Measurements from ENCODE around the gene OXT. TPM values are rescaled to one million over a fixed set of nuclear protein-coding genes. Genes with fewer than 3 reads are reported as not detected.

Gene OXT
- total and polyA plus RNA-seq, 4 donors: 0.75 to 41.6 (median 4.3) TPM

- no peak for TF ChIP-seq NR2F2 (IDR thresholded peaks at IDR 0.05)
- no peak for TF ChIP-seq RAD21 (IDR thresholded peaks at IDR 0.05)
- TF ChIP-seq JUND (IDR thresholded peaks at IDR 0.05): no peak
- TF ChIP-seq GABPA (IDR thresholded peaks at IDR 0.05 in 1 of 2, conservative IDR thresholded peaks at IDR 0.05 in 1 of 2): no peak
- no peak for TF ChIP-seq TAF1 (conservative IDR thresholded peaks at IDR 0.05)
- TF ChIP-seq YY1 (IDR thresholded peaks at IDR 0.05): no peak
- TF ChIP-seq FOXA1 (IDR thresholded peaks at IDR 0.05): no peak
- no peak for TF ChIP-seq FOXA2 (IDR thresholded peaks at IDR 0.05)
- no peak for TF ChIP-seq ZBTB33 (IDR thresholded peaks at IDR 0.05)
- no peak for TF ChIP-seq ATF3 (IDR thresholded peaks at IDR 0.05)
- TF ChIP-seq SP1 (IDR thresholded peaks at IDR 0.05): no peak
- TF ChIP-seq REST (IDR thresholded peaks at IDR 0.05): no peak
- no peak for TF ChIP-seq EGR1 (IDR thresholded peaks at IDR 0.05; ENCODE audit: low read depth in 2 of 2)
- no peak for TF ChIP-seq RXRA (IDR thresholded peaks at IDR 0.05)
- TF ChIP-seq HNF4A (conservative IDR thresholded peaks at IDR 0.05): no peak
- no peak for TF ChIP-seq HNF4G (IDR thresholded peaks at IDR 0.05)
- TF ChIP-seq, protein P1, sequence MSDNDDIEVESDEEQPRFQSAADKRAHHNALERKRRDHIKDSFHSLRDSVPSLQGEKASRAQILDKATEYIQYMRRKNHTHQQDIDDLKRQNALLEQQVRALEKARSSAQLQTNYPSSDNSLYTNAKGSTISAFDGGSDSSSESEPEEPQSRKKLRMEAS (IDR thresholded peaks at IDR 0.05): no peak
- TF ChIP-seq, protein P2, sequence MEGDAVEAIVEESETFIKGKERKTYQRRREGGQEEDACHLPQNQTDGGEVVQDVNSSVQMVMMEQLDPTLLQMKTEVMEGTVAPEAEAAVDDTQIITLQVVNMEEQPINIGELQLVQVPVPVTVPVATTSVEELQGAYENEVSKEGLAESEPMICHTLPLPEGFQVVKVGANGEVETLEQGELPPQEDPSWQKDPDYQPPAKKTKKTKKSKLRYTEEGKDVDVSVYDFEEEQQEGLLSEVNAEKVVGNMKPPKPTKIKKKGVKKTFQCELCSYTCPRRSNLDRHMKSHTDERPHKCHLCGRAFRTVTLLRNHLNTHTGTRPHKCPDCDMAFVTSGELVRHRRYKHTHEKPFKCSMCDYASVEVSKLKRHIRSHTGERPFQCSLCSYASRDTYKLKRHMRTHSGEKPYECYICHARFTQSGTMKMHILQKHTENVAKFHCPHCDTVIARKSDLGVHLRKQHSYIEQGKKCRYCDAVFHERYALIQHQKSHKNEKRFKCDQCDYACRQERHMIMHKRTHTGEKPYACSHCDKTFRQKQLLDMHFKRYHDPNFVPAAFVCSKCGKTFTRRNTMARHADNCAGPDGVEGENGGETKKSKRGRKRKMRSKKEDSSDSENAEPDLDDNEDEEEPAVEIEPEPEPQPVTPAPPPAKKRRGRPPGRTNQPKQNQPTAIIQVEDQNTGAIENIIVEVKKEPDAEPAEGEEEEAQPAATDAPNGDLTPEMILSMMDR (IDR thresholded peaks at IDR 0.05; ENCODE audit: low read depth, low read length, missing input control): no peak
- H3K4me1 ChIP-seq (ENCODE audit: control insufficient read depth in 4 of 4, insufficient read depth in 4 of 4, low read length in 3 of 4): peaks cover 5 to 37% (median 24%) of the 10 kb centered on the region in 4 donors
- H3K4me3 ChIP-seq (ENCODE audit: low read depth in 1 of 3, low read length in 3 of 3): no peak overlapping the region
- no peak overlapping the region for H3K27ac ChIP-seq (ENCODE audit: low read depth in 1 of 2, low read length in 2 of 2)
- H3K9me3 ChIP-seq (ENCODE audit: control insufficient read depth in 4 of 4, low read length in 3 of 4): no peaks in the 10 kb centered on the region
- H3K27me3 ChIP-seq (ENCODE audit: control insufficient read depth in 4 of 4, insufficient read depth in 4 of 4, low read length in 3 of 4): no peaks in the 10 kb centered on the region
- 94% methylated on average over 8 of the region's 8 CpGs for WGBS
- no peak overlapping the region for H3K9ac ChIP-seq (ENCODE audit: low read depth in 1 of 2, low read length in 2 of 2)
- no peak for DNase-seq (ENCODE audit: low spot score)
- peaks cover 5 to 23% (median 15%) of the 10 kb centered on the region in 4 donors for H3K36me3 ChIP-seq (ENCODE audit: control insufficient read depth in 4 of 4, insufficient read depth in 3 of 4, low read depth in 1 of 4, low read length in 3 of 4)
Measured at GRCh38 chr20:3044336-3044965, 27.0 kb upstream of the OXT start.

Data from liver (tissue), 9 donors.